Nucleus accumbens (tissue), 56 donors: Measurements from ENCODE around the gene NR1D1.

Experiments
- DNase-seq, 56 donors: peaks; one replicate each; lab custom pipeline; 2025; lab: John Stamatoyannopoulos, UW

The NR1D1 gene

GRCh38 chr17:40068129-40068581 lies 32.2 kb downstream of the NR1D1 start:
- DNase-seq, result peak in 11 of 56 donors; percentile 37 to 69 (median 51)

GRCh38 chr17:40067710-40068109 lies 32.7 kb downstream of the NR1D1 start:
- DNase-seq, result no peak

DNA sequence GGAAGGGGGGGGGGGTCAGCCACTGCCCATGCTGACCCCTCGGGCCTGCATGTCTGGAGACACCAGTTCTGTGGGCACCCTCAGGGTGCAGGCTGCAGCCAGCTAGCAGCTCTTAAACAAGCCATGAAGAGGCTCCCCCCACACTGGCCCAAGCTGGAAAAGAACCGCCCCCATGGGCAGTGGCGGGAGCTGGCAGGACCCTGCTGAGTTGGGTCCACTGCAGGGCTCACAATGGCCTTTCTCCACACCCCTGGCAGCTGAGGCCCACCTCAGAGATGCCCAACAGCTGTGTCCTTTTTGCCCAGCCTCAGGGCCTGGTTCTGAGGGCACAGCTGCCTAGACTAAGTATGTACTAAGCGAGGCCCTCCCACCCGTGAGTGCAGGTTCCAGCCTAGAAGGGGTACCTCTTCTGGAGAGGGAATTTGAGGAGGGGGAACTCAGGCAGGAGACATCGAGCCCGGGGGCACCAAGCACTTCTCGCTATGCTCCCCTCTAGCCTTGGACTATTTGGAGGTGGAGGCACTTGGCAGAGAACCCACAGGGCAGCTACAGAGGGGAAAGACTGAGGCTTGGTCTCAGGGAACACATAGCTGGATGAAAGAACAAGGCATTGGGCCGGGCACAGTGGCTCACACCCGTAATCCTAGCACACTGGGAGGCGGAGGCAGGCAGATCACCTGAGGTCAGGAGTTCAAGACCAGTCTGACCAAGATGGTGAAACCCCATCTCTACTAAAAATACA lies 34.4 kb downstream of the NR1D1 start:
- DNase-seq, result peak in 23 of 56 donors; percentile 10 to 64 (median 49)

GRCh38 chr17:40064971-40065768 lies 35.2 kb downstream of the NR1D1 start:
- peak in 23 of 56 donors; percentile 26 to 64 (median 49) for DNase-seq

GRCh38 chr17:40063901-40064531 lies 36.4 kb downstream of the NR1D1 start:
- peak in 47 of 56 donors; percentile 21 to 83 (median 60) for DNase-seq

- peak in 17 of 56 donors; percentile 34 to 72 (median 55) for DNase-seq
Measured at GRCh38 chr17:40063187-40063771, 37.1 kb downstream of the NR1D1 start.

DNA sequence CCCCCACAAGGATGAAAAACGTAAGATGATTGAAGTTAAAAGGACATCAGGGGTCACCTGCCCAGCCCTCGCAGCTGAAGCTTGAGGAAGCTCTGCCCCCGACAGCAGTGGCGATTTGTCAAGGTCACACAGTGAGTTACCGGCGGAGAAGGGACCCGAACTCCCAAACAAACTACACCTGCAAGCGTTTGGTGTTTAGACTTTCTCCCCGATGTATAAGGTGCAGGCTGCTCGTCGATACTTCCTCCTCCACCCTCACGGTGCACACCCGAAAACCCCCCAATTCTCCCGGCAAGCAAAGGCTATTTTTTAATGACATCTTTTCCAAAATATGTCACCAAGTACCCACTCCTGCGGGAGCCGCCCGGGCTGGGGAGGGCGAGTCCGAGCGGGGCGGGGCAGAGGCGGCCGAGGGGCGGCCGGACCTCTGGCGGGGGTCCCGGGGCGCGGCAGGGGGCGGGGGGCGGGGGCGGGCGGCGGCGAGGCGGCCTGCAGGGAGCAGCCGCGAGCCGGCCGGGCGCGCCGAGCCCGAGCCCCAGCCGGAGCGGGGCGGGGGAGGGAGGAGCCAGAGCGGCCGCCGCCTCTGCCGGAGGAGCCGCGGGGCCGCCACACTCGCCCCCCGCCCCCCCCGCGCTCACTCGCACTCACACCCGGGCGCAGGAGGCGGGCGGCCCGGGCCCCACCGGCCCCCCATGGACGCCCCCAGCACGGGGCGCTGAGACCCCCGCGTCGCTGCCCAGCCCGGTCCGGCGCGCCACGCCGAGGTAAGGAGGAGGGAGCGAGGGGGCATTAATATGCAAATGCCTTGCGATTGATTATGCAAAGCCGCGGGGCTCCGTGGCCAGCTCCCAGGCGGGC lies 37.8 kb downstream of the NR1D1 start, which contains the start of gene THRA:
THRA (plus strand) TSS at position 637 of the 858 bp plus-strand sequence. CDS start 11,524 bp downstream, outside the sequence.
- peak in 47 of 56 donors; percentile 26 to 85 (median 59) for DNase-seq

DNA sequence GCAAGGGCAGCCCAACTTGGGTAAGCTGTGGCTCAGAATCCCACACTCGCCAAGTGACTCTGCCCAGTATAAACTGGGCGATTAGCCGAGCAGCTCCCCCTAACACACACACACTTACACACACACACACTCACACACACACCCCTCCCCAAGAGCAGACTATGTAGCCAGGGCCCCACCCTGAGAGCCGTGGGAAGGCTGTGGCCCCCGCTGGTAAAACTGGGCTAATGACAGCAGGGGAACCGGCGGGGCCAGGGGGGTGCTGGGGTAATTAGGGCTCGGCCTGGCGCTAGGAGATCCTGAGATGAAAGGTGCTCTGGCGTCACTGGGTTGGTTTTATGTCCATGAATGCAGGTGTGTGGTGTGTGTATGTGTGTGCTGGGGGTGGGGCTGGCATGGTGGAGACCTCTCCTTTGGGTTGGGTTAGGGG lies 38.8 kb downstream of the NR1D1 start:
- DNase-seq, result peak in 3 of 56 donors; percentile 23 to 41 (median 36)

DNA sequence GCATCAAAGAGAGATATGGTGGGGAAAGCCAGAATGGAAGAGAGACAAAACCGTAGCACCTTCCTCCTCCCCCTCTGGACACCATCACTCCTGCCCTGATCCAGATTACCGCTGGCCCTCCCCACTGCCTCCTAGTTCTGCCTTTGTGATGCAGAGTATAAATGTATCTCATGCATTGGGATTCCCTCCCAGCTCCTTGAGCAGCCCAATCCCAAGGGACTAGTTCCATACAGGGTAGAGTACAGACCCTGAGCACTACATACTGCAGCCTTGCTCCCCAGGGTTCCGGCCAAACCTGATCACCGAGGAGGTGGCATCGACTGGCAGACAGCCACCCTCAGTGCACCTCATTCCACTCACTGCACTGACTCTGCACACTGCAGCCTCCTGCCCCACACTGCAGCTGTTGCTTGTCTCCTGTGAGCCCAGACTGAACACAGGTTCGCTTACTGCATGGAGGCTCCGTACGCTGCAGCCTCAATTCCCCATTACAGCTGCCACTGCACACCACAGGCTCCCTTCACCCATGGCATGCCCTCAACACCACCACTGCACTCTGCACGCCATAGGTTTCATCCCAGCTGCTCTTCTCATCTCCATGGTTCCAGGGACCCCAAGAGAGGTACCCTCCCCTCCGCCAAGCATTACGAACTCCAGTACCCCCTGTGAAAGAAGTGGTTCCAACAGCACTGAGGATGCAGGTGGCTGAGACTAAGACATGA lies 39.3 kb downstream of the NR1D1 start:
- DNase-seq, result peak in 1 of 56 donors; percentile 46

DNA sequence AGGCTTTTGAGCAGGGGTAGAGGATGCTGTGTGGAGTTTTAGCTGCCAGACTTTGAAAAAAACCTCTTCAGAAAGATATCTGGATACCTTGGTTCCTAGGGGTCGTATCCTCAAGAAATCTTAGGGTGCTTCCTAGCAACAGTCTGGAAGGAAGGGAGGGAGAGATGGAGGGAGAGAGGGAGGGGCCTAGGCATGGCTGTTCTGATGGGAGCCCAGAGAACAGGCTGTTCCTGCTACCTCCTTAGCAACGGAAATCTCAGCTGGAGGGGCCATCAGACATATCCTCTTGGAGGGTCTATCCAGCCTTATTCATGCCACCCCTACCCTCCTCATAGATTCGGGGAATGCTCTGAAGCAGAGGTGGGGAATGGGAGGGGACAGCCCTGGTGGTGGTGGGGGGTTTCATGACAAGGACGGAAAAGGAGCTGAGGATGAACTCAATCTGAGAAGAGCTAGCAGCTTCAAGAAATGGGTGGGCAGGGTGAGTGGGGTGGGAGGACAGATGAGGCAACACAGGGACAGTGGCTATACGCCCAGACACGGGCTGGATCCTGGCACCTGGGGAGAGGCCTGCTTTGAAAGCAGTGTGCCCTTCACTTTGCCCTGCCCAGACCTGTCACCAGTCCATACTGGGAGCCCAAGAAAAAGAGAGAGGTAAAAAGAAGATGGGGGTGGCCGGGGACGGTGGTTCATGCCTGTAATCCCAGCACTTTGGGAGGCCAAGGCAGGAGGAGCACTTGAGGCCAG lies 40.5 kb downstream of the NR1D1 start:
- peak in 1 of 56 donors; percentile 22 for DNase-seq

- DNase-seq, result no peak
Measured at GRCh38 chr17:40058865-40059264, 41.5 kb downstream of the NR1D1 start.

DNA sequence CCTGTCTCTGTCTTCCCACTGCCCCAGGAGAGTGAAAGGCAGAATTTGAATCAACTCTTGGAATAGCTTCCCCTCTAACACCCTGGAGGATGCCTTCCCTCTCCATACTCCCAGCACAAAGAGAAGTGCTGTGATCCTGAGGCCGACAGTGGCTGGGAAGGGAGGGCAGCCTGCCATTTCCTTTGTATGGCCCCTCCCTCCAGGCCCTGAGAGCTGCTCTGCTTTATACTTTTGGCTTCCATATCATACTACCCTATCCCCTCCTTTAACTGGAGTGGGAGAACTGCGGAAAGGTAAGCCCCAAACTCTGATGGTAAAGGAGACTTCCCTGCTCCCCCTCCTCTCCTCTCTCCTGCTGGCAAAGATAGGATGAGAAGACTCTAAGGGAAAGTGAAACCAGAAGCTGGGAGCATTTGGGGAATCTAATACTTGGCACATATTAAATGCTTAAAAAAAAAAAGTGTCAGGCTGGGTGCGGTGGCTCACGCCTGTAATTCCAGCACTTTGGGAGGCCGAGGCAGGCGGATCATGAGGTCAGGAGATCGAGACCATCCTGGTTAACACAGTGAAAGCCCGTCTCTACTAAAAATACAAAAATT lies 42.1 kb downstream of the NR1D1 start:
- no peak for DNase-seq

GRCh38 chr17:40056379-40057015 lies 43.9 kb downstream of the NR1D1 start:
- DNase-seq, result no peak
